ENCODE results near the gene EIF5AL1.

- TF ChIP-seq CTCF (IDR thresholded peaks at IDR 0.05) (no peak), POLR2A (IDR thresholded peaks at IDR 0.05) (no peak)
These were observed 39.9 kb upstream of the EIF5AL1 start for GRCh38 chr10:79472449-79472848.
